Astrocyte of the spinal cord (primary cell): ENCODE data around the gene EXO5.

Experiments used
- DNase-seq: peaks from one replicate; pipeline ENCODE4 v3.0.0; 2011; ENCODE audit warnings: low read depth, low spot score
- H3K4me3 ChIP-seq: 2 replicates; pipeline ENCODE4 v1.5.1; 2011; ENCODE audit warnings: low read depth, mild to moderate bottlenecking, low read length, moderate library complexity
- CTCF ChIP-seq: IDR thresholded peaks from 2 replicates; pipeline ENCODE4 v1.5.1; 2012; ENCODE audit warnings: low read depth, mild to moderate bottlenecking, low read length, inconsistent platforms
- in situ Hi-C: cut with HindIII; loops from 2 replicates; pipeline ENCODE4 v1.10.0; 2017; ENCODE audit warnings: low sequenced_read_pairs

The EXO5 gene, protein sequence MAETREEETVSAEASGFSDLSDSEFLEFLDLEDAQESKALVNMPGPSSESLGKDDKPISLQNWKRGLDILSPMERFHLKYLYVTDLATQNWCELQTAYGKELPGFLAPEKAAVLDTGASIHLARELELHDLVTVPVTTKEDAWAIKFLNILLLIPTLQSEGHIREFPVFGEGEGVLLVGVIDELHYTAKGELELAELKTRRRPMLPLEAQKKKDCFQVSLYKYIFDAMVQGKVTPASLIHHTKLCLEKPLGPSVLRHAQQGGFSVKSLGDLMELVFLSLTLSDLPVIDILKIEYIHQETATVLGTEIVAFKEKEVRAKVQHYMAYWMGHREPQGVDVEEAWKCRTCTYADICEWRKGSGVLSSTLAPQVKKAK

DNA sequence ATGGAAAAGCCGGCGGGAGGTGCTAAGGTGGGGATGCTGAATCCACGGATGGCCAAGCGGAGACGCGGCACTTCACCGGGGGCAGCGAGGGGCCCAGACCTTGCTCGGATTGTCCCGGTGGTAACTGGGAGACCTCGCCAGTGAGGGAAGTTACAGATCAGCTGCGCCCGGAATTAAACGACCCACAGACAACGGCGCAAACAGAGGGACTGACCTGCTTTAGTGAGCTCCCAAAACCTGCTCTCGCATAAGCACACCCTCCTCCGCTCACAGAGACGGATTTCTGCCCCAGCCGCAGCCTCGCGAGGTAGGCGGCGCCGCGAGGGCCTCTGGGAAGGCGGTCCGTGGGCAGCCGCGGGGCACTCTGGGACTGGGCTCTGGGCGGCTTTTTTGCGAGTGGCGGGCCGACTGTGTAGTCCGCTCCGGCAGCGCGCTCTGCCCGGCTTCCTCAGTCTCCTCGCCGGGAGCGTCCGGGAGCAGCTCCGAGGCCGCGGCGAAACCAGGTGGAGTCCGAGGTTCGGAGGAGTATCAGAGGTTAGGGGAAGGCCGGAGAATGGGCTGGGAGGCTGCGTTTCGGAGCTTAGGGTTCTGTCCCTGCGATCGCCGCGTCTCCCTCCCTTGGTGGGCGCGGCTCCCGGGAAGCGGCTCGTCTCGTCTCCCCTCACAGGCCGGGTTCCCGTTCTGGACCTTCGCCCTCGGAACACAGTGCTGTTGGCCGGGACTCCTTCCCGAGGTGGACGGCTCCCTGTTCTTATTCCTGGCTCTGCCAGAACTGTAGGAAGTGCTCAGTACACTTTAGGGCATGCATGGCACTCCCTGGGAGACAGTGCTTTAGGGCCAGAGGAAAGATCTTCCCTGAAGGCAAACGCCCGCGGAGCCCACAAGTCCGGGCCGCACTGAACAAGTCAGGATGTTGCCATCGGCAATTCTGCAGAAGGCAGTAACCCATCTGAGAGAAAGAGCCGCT lies at the start of gene EXO5:
Gene EXO5 (plus strand): TSS at position 393 of the 967 bp plus-strand sequence. CDS start 5,778 bp downstream, outside the sequence.
- peak within 1 kb of the TSS; percentile 81 for H3K4me3 ChIP-seq
- in situ Hi-C loops: no loop called here
- peak; percentile 77 for DNase-seq
- TF ChIP-seq CTCF: no peak

DNA sequence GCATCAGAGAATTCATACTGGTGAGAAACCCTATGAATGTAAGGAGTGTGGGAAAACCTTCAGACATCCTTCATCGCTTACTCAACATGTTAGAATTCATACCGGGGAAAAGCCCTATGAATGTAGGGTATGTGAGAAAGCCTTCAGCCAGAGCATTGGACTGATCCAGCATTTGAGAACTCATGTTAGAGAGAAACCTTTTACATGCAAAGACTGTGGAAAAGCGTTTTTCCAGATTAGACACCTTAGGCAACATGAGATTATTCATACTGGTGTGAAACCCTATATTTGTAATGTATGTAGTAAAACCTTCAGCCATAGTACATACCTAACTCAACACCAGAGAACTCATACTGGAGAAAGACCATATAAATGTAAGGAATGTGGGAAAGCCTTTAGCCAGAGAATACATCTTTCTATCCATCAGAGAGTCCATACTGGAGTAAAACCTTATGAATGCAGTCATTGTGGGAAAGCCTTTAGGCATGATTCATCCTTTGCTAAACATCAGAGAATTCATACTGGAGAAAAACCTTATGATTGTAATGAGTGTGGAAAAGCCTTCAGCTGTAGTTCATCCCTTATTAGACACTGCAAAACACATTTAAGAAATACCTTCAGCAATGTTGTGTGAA lies 45.5 kb upstream of the EXO5 start:
- DNase-seq: peak; percentile 20
- no peak overlapping the region for H3K4me3 ChIP-seq
- no peak for TF ChIP-seq CTCF
- in situ Hi-C loops: no loop called here

DNA sequence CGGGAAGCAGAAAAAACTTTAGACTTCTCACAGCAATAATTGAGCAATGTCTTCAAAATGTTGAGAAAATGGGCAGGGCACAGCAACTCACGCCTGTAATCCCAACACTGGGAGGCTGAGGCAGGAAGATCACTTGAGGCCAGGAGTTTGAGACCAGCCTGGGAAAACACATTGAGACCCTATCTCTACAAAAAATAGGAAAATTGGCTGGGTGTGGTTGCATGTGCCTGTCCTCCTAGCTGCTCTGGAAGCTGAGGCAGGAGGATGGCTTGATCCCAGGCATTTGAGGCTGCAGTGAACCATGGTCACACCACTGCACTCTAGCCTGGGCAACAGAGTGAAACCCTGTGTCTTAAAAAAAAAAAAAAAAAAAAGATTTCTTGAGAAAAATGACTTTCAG lies 39.2 kb upstream of the EXO5 start:
- no peak for TF ChIP-seq CTCF
- in situ Hi-C loops: no loop called here
- no peak overlapping the region for H3K4me3 ChIP-seq
- no peak for DNase-seq

DNA sequence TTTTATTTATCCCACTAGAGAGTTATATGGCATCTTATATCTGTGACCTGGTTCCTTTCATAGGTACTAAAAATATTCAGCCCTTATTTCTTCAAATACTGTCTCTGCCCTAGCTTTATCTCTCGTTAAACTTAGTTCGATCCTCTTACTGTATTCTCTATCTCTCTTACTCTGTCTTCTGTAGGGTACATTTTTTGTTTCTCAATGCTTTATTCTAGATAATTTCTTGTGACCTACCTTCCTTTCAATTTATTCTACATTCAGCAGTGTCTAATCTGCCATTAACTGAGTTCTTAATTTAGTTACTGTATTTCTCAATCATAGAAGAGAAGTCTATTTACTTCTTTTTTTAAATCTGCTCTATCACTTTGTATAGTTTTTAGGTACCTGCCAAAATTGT lies 33.3 kb upstream of the EXO5 start:
- in situ Hi-C loops: no loop called here
- TF ChIP-seq CTCF: no peak
- DNase-seq: no peak
- H3K4me3 ChIP-seq: no peak overlapping the region

DNA sequence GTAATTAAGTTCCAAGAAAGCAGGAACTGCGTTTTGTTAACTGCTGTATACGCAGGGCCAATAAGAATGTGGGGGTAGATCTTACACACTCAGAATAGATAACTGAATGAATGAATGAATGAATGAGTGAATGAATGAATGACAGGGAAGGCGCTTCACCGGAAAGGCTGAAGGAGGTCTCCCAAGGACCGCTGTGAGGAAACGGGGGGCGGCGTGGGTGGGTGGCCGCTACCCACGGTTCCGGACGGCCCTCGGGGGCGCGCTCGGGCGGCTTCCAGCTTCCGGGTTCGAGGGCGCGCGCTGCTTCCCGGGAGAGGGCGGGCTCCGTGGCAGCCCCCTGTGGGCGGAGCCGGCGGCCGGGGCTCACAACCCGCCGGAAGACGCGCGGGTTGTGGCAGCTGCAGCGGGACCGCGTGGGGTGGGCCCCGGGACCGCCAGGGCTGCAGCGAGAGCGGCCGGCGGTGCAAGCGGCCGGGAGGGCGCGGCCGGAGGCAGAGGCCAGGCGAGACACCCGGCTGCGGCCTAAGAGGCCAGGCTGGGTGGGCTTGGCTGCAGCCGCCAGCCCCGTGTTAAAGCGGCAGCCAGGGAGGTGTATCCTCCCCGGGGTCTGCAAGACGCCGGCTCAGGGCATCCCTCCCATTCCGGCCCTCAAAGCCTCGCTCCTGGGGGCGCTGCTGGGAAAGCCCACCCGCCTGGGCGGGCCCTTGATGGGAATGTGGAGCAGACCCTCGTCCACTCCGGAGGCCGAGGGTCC lies 31.5 kb upstream of the EXO5 start, which contains the start of gene ZFP69:
Gene ZFP69 (plus strand): TSS at position 367 of the 754 bp plus-strand sequence. CDS start 2,072 bp downstream, outside the sequence.
- in situ Hi-C loops: no loop called here

More for the DNA sequence above, 31.5 kb upstream of the EXO5 start, which contains the start of gene ZFP69:
- peak; percentile 60 for DNase-seq
- no peak for TF ChIP-seq CTCF
- H3K4me3 ChIP-seq: peak within 1 kb of the TSS; percentile 73
